ENCODE results near the gene TXNDC17.

DNA sequence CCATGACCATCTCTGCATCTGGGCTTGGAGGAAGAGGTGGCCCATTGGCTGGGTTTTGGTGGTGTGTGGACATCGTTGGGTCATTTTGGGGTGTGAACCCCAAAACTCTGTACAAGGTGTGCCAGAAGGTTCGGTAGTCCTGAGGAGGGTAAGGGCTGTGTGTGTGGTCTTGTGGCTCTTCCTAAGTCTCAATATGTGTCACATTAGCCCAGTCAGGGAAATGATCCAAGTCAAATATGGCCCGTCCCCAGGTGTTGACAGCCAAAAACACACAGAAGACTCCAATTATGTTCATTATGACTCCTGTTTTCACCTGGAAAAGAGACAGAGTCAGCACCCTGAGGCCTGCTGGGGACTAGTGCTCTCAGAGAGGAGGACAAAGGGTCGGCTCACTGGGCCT, 45.2 kb downstream of the TXNDC17 start:
- TF ChIP-seq POLR2A (IDR thresholded peaks at IDR 0.05): no peak
- TF ChIP-seq, protein P1, sequence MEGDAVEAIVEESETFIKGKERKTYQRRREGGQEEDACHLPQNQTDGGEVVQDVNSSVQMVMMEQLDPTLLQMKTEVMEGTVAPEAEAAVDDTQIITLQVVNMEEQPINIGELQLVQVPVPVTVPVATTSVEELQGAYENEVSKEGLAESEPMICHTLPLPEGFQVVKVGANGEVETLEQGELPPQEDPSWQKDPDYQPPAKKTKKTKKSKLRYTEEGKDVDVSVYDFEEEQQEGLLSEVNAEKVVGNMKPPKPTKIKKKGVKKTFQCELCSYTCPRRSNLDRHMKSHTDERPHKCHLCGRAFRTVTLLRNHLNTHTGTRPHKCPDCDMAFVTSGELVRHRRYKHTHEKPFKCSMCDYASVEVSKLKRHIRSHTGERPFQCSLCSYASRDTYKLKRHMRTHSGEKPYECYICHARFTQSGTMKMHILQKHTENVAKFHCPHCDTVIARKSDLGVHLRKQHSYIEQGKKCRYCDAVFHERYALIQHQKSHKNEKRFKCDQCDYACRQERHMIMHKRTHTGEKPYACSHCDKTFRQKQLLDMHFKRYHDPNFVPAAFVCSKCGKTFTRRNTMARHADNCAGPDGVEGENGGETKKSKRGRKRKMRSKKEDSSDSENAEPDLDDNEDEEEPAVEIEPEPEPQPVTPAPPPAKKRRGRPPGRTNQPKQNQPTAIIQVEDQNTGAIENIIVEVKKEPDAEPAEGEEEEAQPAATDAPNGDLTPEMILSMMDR (IDR thresholded peaks at IDR 0.05): no peak

All from uterus (tissue), 2 donors.